Endothelial cell of umbilical vein (primary cell): ENCODE results near the gene GSE1. TPM values are rescaled to one million over a fixed set of nuclear protein-coding genes. Genes with fewer than 3 reads are reported as not detected.

Experiments
- BruUV-seq: library from RNA; stranded (reverse); fragments of 400-500 nt; replicated peaks from 2 replicates; lab custom pipeline; 2021; lab: Mats Ljungman, UMichigan
- CTCF ChIA-PET: fragments of 300-600, 350-600 bp; sonication (Branson Sonifier 250); formaldehyde crosslinking; loops from one replicate; lab custom pipeline; 2021; ENCODE audit warnings: antibody characterized with exemption, inconsistent platforms; lab: Charles Lee
- POLR2A ChIA-PET: fragments of 300-600, 350-600 bp; sonication (Branson Sonifier 250); formaldehyde crosslinking; loops from one replicate; lab custom pipeline; 2021; ENCODE audit warnings: antibody characterized with exemption, inconsistent platforms; lab: Charles Lee
- DNase-seq: peaks from one replicate; pipeline ENCODE4 v3.0.0-alpha.2; 2011; ENCODE audit warnings: low read depth, low spot score
- FAIRE-seq: peaks from 2 replicates; lab custom pipeline; 2011; peaks lifted over from hg19 to GRCh38; lab: Jason Lieb, UNC
- H2AFZ ChIP-seq: 2 replicates; pipeline ENCODE4 v1.6.0; 2012; ENCODE audit warnings: low read depth, low read length, control low read depth, inconsistent platforms
- H3K27ac ChIP-seq: 2 replicates; pipeline ENCODE4 v1.5.1; 2011; ENCODE audit warnings: low read depth, mild to moderate bottlenecking, control low read depth, low read length, moderate library complexity; ENCODE audit not compliant: insufficient read depth
- H3K27me3 ChIP-seq, 2 experiments: 2 replicates each; pipeline versions ENCODE4 v1.6.0 to v1.6.1; 2011; ENCODE audit warnings: low read length in 2 of 2, mixed read lengths in 1 of 2; ENCODE audit not compliant: control insufficient read depth in 2 of 2, insufficient read depth in 2 of 2
- H3K36me3 ChIP-seq, 2 experiments: 2 replicates in 1 of 2; 3 replicates in 1 of 2; pipeline ENCODE4 v1.5.1; 2011; ENCODE audit warnings: low read length in 2 of 2, mild to moderate bottlenecking in 1 of 2, moderate library complexity in 1 of 2; ENCODE audit not compliant: control insufficient read depth in 2 of 2, insufficient read depth in 2 of 2; ENCODE audit errors: extremely low read depth in 1 of 2
- H3K4me1 ChIP-seq: 3 replicates; pipeline ENCODE4 v1.5.1; 2011; ENCODE audit warnings: mild to moderate bottlenecking, low read length; ENCODE audit not compliant: control insufficient read depth, insufficient read depth; ENCODE audit errors: extremely low read depth
- H3K4me2 ChIP-seq: 2 replicates; pipeline ENCODE4 v1.6.1; 2011; ENCODE audit warnings: low read length, control low read depth, mixed read lengths; ENCODE audit not compliant: insufficient read depth
- H3K4me3 ChIP-seq, 3 experiments: fragments of 200-600 bp in 1 of 3; sonication (generic), shearing (Covaris generic) in 1 of 3; replicated peaks in 1 of 3; 2 replicates each; pipeline ENCODE4 v1.5.1; 2011 to 2016; ENCODE audit warnings: control low read depth in 3 of 3, low read length in 3 of 3, mild to moderate bottlenecking in 2 of 3, inconsistent platforms in 1 of 3, low read depth in 1 of 3, moderate library complexity in 1 of 3; ENCODE audit not compliant: insufficient read depth in 1 of 3
- H3K79me2 ChIP-seq: 2 replicates; pipeline ENCODE4 v1.6.0; 2012; ENCODE audit warnings: low read length, inconsistent platforms; ENCODE audit not compliant: control insufficient read depth, insufficient read depth
- H3K9ac ChIP-seq: replicated peaks from 2 replicates; pipeline ENCODE3; 2011; ENCODE audit warnings: low read length, control low read depth; ENCODE audit not compliant: insufficient read depth; ENCODE audit errors: extremely low read depth
- H3K9me1 ChIP-seq: replicated peaks from 3 replicates; pipeline ENCODE4 v1.6.0; 2011; ENCODE audit warnings: mild to moderate bottlenecking, low read length; ENCODE audit not compliant: control insufficient read depth, insufficient read depth; ENCODE audit errors: extremely low read depth
- H3K9me3 ChIP-seq: replicated peaks from 2 replicates; pipeline ENCODE4 v1.5.1; 2012; ENCODE audit warnings: low read length, inconsistent platforms; ENCODE audit not compliant: control insufficient read depth, insufficient read depth
- H4K20me1 ChIP-seq: replicated peaks from 2 replicates; pipeline ENCODE3; 2011; ENCODE audit warnings: mild to moderate bottlenecking, low read length; ENCODE audit not compliant: control insufficient read depth, insufficient read depth; ENCODE audit errors: extremely low read depth
- EZH2 ChIP-seq: IDR thresholded peaks from 2 replicates; pipeline ENCODE4 v1.6.1; 2012; ENCODE audit warnings: borderline replicate concordance, low read depth, mild to moderate bottlenecking, moderate library complexity, low read length, inconsistent platforms; ENCODE audit not compliant: severe bottlenecking
- FOS ChIP-seq: IDR thresholded peaks from 2 replicates; pipeline ENCODE4 v1.6.1; 2011; ENCODE audit warnings: mild to moderate bottlenecking, low read length, moderate library complexity, borderline replicate concordance; ENCODE audit not compliant: insufficient read depth
- GATA2 ChIP-seq: IDR thresholded peaks from 2 replicates; pipeline ENCODE4 v1.7.0; 2011; ENCODE audit warnings: low read depth, mild to moderate bottlenecking, moderate library complexity, mixed read lengths, low read length; ENCODE audit not compliant: insufficient read length, insufficient read depth
- JUN ChIP-seq: IDR thresholded peaks from 2 replicates; pipeline ENCODE4 v1.6.1; 2011; ENCODE audit warnings: borderline replicate concordance, low read depth; ENCODE audit not compliant: insufficient read length, insufficient read depth
- MYC ChIP-seq: IDR thresholded peaks from one replicate; pipeline ENCODE4 v1.6.1; 2011; ENCODE audit warnings: mild to moderate bottlenecking, low read depth, low read length
- POLR2A ChIP-seq: IDR thresholded peaks from 2 replicates; pipeline ENCODE4 v1.6.1; 2012; ENCODE audit warnings: low read depth, mild to moderate bottlenecking, control low read depth, low read length
- POLR2AphosphoS5 ChIP-seq: IDR thresholded peaks from 2 replicates; pipeline ENCODE4 v1.6.1; 2012; ENCODE audit warnings: low read depth, mild to moderate bottlenecking, control low read depth, low read length, moderate library complexity; ENCODE audit not compliant: insufficient read depth
- dilution Hi-C: fragments of 300-500 bp; cut with MboI; formaldehyde crosslinking; loops from one replicate; pipeline ENCODE4 v1.15.0; 2019; ENCODE audit warnings: low sequenced_read_pairs; ENCODE audit not compliant: extremely low pct_ligation_motif_present
- intact Hi-C: fragments of 100-400 bp; cut with micrococcal nuclease; formaldehyde crosslinking; loops from one replicate; pipeline ENCODE4 v1.10.0; 2022
- polyA plus RNA-seq, 4 experiments: library from polyadenylated mRNA; depleted of rRNA in 3 of 4; stranded (reverse) in 3 of 4; unstranded in 1 of 4; fragments of >200 nt; gene quantifications; 2 replicates each; pipeline versions ENCODE4 v1.2.1 to v1.2.3, GENCODE V29; 2011 to 2012; ENCODE audit warnings: missing spikeins in 1 of 4
- total RNA-seq: library from RNA; stranded (reverse); gene quantifications from 2 replicates; pipeline ENCODE4 v1.2.3, GENCODE V29; 2021
- TF ChIP-seq, protein P1 (sequence below): IDR thresholded peaks from 2 replicates; pipeline ENCODE4 v1.6.1; 2011; ENCODE audit not compliant: insufficient read depth, insufficient read length
- TF ChIP-seq, protein P2 (sequence below), 2 donors: IDR thresholded peaks; 1 replicate in 1 of 2; 2 replicates in 1 of 2; pipeline ENCODE4 v1.5.1; 2011; ENCODE audit warnings: low read length in 2 of 2, mild to moderate bottlenecking in 2 of 2, moderate library complexity in 2 of 2, control low read depth in 1 of 2, inconsistent platforms in 1 of 2, low read depth in 1 of 2; ENCODE audit not compliant: insufficient read depth in 1 of 2; ENCODE audit errors: extremely low read depth in 1 of 2

GSE1 gene
- total and polyA plus RNA-seq, 2 donors (not counting 3 experiments of a cell fraction or from before 2014, with no cell fraction given): 4.2 to 18.3 TPM

DNA sequence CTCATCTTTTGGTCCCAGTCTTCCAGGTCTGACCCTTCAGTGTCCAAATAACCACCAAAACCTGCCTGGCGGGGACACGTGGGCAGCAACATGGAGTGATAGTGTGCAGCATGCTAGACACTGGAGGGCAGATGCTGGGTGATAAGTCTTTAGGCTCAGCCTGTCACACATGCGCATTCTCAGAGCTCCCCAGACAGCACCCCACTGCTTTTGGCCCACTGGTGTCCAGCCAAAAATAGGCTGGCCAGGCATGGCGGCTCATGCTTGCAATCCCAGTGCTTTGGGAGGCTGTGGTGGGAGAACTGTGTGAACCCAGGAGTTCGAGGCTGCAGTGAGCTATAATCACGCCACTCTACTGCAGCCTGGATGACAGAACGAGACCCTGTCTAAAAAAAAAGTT, 63.3 kb downstream of the GSE1 start:
- no peak overlapping the region for H3K27ac ChIP-seq
- H3K9ac ChIP-seq: no peak overlapping the region
- H3K9me1 ChIP-seq: no peaks in the 10 kb centered on the region
- H3K9me3 ChIP-seq: no peaks in the 10 kb centered on the region
- H3K79me2 ChIP-seq: no peaks in the 10 kb centered on the region
- CTCF ChIA-PET: interaction anchor here (0.9 to 8.1 kb wide), 3 partner anchors 18 to 44 kb away, joined by 3 to 73 read pairs (median 9); no protein-coding TSS in a partner anchor
- dilution Hi-C loops (no loop called here), intact Hi-C loops (no loop called here)
- no peaks in the 10 kb centered on the region for H3K27me3 ChIP-seq
- H3K4me1 ChIP-seq: peaks cover 14% of the 10 kb centered on the region
- H4K20me1 ChIP-seq: no peaks in the 10 kb centered on the region
- BruUV-seq: no TSS peak
- DNase-seq: no peak
- no peak for FAIRE-seq
- H3K4me3 ChIP-seq: no peak overlapping the region
- H3K36me3 ChIP-seq: peaks cover 3% of the 10 kb centered on the region in 2 experiments
- H3K4me2 ChIP-seq: no peak overlapping the region
- no peak for TF ChIP-seq MYC
- no peak overlapping the region for H2AFZ ChIP-seq
- POLR2A ChIA-PET: no interaction called here

DNA sequence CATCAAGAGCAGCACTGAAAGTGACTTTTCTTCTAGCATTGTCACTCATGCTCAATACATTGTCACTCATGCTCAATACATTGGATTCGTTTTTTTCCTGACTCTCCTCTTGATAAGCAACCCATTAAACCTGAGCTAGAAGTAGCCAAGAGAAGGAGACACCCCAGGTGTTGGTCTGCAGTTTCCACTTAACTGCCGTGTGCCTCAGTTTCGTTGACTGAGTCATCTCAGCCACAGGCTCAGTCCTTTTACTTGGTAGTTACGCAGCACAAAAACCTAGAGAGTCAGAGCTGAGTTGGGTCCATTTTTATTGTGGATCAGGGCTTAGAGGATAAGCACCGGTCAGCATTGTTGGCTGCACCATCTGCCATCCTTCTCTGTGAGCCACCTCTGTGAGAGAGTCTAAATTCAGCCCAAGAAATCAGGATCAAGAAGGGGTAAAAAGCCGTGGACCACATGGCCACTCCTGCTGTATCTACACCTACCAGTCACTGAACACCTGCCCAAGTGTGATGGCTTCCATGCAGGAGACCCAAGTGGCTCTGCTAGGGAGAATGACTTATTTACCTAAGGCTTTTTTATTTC, 64.4 kb downstream of the GSE1 start:
- Histone ChIP-seq H3K36me3 (peaks cover 3% of the 10 kb centered on the region in 2 experiments), H3K27me3 (no peaks in the 10 kb centered on the region), H3K79me2 (no peaks in the 10 kb centered on the region), H4K20me1 (no peaks in the 10 kb centered on the region), H3K9me1 (no peaks in the 10 kb centered on the region), H3K4me3 (no peak overlapping the region), H3K4me2 (no peak overlapping the region), H3K27ac (no peak overlapping the region), H3K9ac (no peak overlapping the region), H3K9me3 (no peaks in the 10 kb centered on the region), H2AFZ (no peak overlapping the region), H3K4me1 (peaks cover 14% of the 10 kb centered on the region)
- CTCF ChIA-PET: interaction anchor here (0.9 to 8.1 kb wide), 3 partner anchors 8 to 40 kb away, joined by 3 to 73 read pairs (median 3); no protein-coding TSS in a partner anchor
- intact Hi-C loops: no loop called here
- DNase-seq (no peak), FAIRE-seq (no peak)
- TF ChIP-seq POLR2AphosphoS5: no peak
- no peak for TF ChIP-seq GATA2
- TF ChIP-seq, protein P1, sequence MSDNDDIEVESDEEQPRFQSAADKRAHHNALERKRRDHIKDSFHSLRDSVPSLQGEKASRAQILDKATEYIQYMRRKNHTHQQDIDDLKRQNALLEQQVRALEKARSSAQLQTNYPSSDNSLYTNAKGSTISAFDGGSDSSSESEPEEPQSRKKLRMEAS: no peak
- TF ChIP-seq JUN: no peak
- TF ChIP-seq MYC: no peak
- TF ChIP-seq FOS: no peak
- TF ChIP-seq, protein P2, sequence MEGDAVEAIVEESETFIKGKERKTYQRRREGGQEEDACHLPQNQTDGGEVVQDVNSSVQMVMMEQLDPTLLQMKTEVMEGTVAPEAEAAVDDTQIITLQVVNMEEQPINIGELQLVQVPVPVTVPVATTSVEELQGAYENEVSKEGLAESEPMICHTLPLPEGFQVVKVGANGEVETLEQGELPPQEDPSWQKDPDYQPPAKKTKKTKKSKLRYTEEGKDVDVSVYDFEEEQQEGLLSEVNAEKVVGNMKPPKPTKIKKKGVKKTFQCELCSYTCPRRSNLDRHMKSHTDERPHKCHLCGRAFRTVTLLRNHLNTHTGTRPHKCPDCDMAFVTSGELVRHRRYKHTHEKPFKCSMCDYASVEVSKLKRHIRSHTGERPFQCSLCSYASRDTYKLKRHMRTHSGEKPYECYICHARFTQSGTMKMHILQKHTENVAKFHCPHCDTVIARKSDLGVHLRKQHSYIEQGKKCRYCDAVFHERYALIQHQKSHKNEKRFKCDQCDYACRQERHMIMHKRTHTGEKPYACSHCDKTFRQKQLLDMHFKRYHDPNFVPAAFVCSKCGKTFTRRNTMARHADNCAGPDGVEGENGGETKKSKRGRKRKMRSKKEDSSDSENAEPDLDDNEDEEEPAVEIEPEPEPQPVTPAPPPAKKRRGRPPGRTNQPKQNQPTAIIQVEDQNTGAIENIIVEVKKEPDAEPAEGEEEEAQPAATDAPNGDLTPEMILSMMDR (IDR thresholded peaks at IDR 0.05; ENCODE audit: extremely low read depth in 1 of 2, insufficient read depth in 1 of 2, low read depth in 1 of 2, low read length in 2 of 2): no peak
- no peak for TF ChIP-seq POLR2A
- no peak for TF ChIP-seq EZH2
- dilution Hi-C loops: no loop called here
- POLR2A ChIA-PET: no interaction called here
- BruUV-seq: no TSS peak
